Smooth muscle cell of the brain vasculature (primary cell): Measurements from ENCODE around the gene VAPB.
A peak's percentile ranks its signal among the peaks of the same experiment; 100 is the strongest.

Experiments
- DNase-seq: peaks from one replicate; pipeline ENCODE4 v3.0.0-alpha.2; 2012; ENCODE audit warnings: low read depth, low spot score

The VAPB gene

GRCh38 chr20:58435237-58435636 lies 46.2 kb downstream of the VAPB start:
- DNase-seq = no peak

GRCh38 chr20:58436868-58437645 lies 48.0 kb downstream of the VAPB start:
- DNase-seq = no peak

- no peak for DNase-seq
Measured at GRCh38 chr20:58438970-58439808, 50.2 kb downstream of the VAPB start.

- DNase-seq = no peak
Measured at GRCh38 chr20:58440021-58440767, 51.2 kb downstream of the VAPB start.

- DNase-seq = no peak
Measured at GRCh38 chr20:58441723-58442122, 52.7 kb downstream of the VAPB start.

- no peak for DNase-seq
Measured at GRCh38 chr20:58444746-58445255, 55.8 kb downstream of the VAPB start.

- DNase-seq = no peak
Measured at GRCh38 chr20:58446264-58446959, 57.4 kb downstream of the VAPB start.

- no peak for DNase-seq
Measured at GRCh38 chr20:58446960-58447265, 57.9 kb downstream of the VAPB start.

- peak; percentile 18 for DNase-seq
Measured at GRCh38 chr20:58447511-58448391, 58.7 kb downstream of the VAPB start.

GRCh38 chr20:58448958-58449357 lies 59.9 kb downstream of the VAPB start:
- no peak for DNase-seq

- DNase-seq = no peak
Measured at GRCh38 chr20:58449681-58450221, 60.7 kb downstream of the VAPB start.

GRCh38 chr20:58450254-58450653 lies 61.2 kb downstream of the VAPB start:
- no peak for DNase-seq

GRCh38 chr20:58452667-58453255 lies 63.7 kb downstream of the VAPB start:
- no peak for DNase-seq

- DNase-seq = no peak
Measured at GRCh38 chr20:58453391-58453790, 64.4 kb downstream of the VAPB start.

GRCh38 chr20:58454460-58454859 lies 65.4 kb downstream of the VAPB start:
- no peak for DNase-seq

GRCh38 chr20:58457083-58457695 lies 68.2 kb downstream of the VAPB start:
- peak; percentile 15 for DNase-seq

GRCh38 chr20:58458342-58459057 lies 69.5 kb downstream of the VAPB start:
- DNase-seq = no peak

GRCh38 chr20:58459058-58459750 lies 70.2 kb downstream of the VAPB start:
- DNase-seq = no peak
